Mesendoderm (in vitro differentiated cells): ENCODE measurements around the gene NTNG2.

Experiments used
- DNase-seq: peaks from one replicate; pipeline ENCODE4 v3.0.0; 2013
- H2AK5ac ChIP-seq: 2 replicates; pipeline ENCODE4 v1.6.1; 2013; ENCODE audit warnings: low read length, inconsistent platforms
- H2BK120ac ChIP-seq: 2 replicates; pipeline ENCODE4 v1.6.1; 2013; ENCODE audit warnings: low read depth, mild to moderate bottlenecking, low read length, moderate library complexity, mixed read lengths
- H2BK15ac ChIP-seq: replicated peaks from 2 replicates; pipeline ENCODE4 v1.6.1; 2013; ENCODE audit warnings: low read depth, mild to moderate bottlenecking, moderate library complexity
- H2BK5ac ChIP-seq: 2 replicates; pipeline ENCODE4 v1.6.1; 2013; ENCODE audit warnings: low read length, inconsistent platforms
- H3K18ac ChIP-seq: 2 replicates; pipeline ENCODE4 v1.6.1; 2013; ENCODE audit warnings: mild to moderate bottlenecking, low read length, mixed read lengths
- H3K23ac ChIP-seq: one replicate; pipeline ENCODE4 v1.6.1; 2013; ENCODE audit warnings: low read length
- H3K27ac ChIP-seq: 2 replicates; pipeline ENCODE4 v1.5.1; 2013; ENCODE audit warnings: low read depth, mild to moderate bottlenecking, inconsistent platforms, low read length, moderate library complexity
- H3K27me3 ChIP-seq: 2 replicates; pipeline ENCODE4 v1.6.1; 2013; ENCODE audit warnings: low read length, control low read depth, mild to moderate bottlenecking, inconsistent platforms; ENCODE audit not compliant: insufficient read depth, poor library complexity
- H3K36me3 ChIP-seq: 2 replicates; pipeline ENCODE4 v1.6.1; 2013; ENCODE audit warnings: low read length, inconsistent platforms; ENCODE audit not compliant: control insufficient read depth, insufficient read depth
- H3K4ac ChIP-seq: one replicate; pipeline ENCODE4 v1.6.1; 2013; ENCODE audit warnings: low read depth, mild to moderate bottlenecking, low read length, moderate library complexity
- H3K4me1 ChIP-seq: 2 replicates; pipeline ENCODE4 v1.6.1; 2013; ENCODE audit warnings: low read depth, low read length, inconsistent platforms; ENCODE audit not compliant: control insufficient read depth
- H3K4me2 ChIP-seq: 2 replicates; pipeline ENCODE4 v1.6.1; 2013; ENCODE audit warnings: low read length
- H3K4me3 ChIP-seq: 2 replicates; pipeline ENCODE4 v1.5.1; 2013; ENCODE audit warnings: mild to moderate bottlenecking, low read length
- H3K56ac ChIP-seq: one replicate; pipeline ENCODE4 v1.6.1; 2013; ENCODE audit warnings: low read length
- H3K79me1 ChIP-seq: 2 replicates; pipeline ENCODE4 v1.6.1; 2013; ENCODE audit warnings: low read length, inconsistent platforms
- H3K79me2 ChIP-seq: 2 replicates; pipeline ENCODE4 v1.6.1; 2013; ENCODE audit warnings: mild to moderate bottlenecking, low read length; ENCODE audit not compliant: control insufficient read depth, insufficient read depth
- H3K9ac ChIP-seq: 2 replicates; pipeline ENCODE4 v1.6.1; 2013; ENCODE audit warnings: low read length, inconsistent platforms
- H4K5ac ChIP-seq: one replicate; pipeline ENCODE4 v1.6.1; 2013; ENCODE audit warnings: low read length
- H4K8ac ChIP-seq: one replicate; pipeline ENCODE4 v1.6.1; 2013; ENCODE audit warnings: low read depth, mild to moderate bottlenecking, control low read depth, low read length, moderate library complexity
- WGBS: extraction: QIAGEN DNeasy Blood & Tissue Kit; methylation state at CpG from one replicate; pipeline ENCODE4 v1.1.7; 2013; ENCODE audit warnings: low lambda C conversion rate, missing lambda C conversion rate; ENCODE audit not compliant: insufficient coverage; ENCODE audit errors: extremely low coverage; 5-methylcytosine and 5-hydroxymethylcytosine counted together

The NTNG2 gene

DNA sequence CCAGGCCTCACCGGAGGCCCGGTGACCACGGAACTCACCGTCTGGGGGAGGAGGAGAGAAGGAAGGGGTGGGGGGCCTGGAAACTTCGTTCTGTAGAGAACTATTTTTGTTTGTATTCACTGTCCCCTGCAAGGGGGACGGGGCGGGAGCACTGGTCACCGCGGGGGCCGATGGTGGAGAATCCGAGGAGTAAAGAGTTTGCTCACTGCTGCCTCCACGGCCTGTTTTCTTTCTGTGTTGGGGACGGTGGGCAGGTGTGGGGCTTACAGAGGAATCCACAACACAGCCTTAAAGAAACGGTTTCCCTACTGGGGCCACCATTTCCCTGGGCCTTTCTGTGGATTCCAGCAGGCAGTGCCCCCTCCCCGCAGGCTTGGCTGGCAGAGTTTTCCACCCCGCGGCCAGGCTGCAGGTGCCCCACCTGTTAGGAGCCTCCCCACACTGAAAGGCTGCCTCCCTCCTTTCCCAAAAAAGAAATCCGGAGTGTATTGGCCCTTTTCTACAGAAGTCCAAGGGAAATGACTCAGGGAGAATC, 80.8 kb downstream of the NTNG2 start:
- peak overlapping the region; percentile 40 for H3K9ac ChIP-seq
- no CpG with 5 or more reads among the region's 18 CpGs for WGBS

DNA sequence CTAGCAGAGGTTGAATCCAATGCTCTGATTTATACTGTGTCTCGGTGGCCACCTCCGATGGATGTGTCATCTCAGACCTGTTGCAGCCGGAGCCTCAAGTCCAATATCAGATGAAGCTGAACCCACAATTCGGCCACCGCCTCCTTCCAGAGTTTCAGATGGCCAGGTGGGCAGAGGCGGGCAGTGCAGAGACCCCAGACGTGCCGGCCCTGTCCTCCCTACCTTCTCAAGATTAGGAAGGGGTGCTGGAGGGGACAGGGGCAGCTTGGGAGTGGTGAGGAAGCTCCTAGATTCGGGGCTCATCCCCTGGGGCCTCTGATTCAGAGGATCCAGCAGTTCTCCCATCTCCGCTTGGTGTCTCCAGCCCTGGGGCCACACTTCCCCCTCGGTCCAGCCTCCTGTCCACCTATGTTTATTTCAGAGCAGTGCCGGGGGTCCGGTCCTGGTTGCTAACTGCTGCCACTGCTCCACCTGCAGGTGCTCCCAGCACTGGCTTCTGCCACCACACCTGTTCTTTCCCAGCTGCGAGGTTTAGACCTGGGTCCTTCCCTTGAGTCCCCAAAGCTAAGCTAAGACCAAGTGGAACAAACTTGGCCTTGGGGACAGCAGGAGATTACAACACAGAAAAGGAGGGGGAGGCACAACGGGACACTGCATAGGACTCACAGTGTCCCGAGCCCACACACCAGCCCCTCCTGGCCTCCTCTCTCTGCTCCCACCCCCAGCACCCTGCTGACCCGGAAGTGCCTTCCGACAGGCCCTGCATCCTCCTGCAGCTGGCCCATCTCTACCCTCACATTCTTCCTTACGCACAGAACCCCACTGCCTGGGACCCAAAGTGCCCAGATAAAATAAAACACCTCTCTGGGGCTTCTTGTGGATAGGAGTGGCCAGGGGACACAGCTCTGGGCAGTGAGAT, 81.6 kb downstream of the NTNG2 start:
- H3K27me3 ChIP-seq = peaks cover 4% of the 10 kb centered on the region
- H3K4me3 ChIP-seq = no peak overlapping the region
- H2AK5ac ChIP-seq = no peak overlapping the region
- H3K4me2 ChIP-seq = no peak overlapping the region
- no peak overlapping the region for H3K23ac ChIP-seq
- WGBS = no CpG with 5 or more reads among the region's 19 CpGs
- no peak overlapping the region for H3K27ac ChIP-seq
- H4K5ac ChIP-seq = no peak overlapping the region
- no peaks in the 10 kb centered on the region for H3K79me2 ChIP-seq
- H3K4me1 ChIP-seq = no peaks in the 10 kb centered on the region
- no peaks in the 10 kb centered on the region for H3K36me3 ChIP-seq
- no peak overlapping the region for H3K18ac ChIP-seq
- no peak overlapping the region for H2BK15ac ChIP-seq
- H3K56ac ChIP-seq = no peak overlapping the region
- no peak overlapping the region for H2BK5ac ChIP-seq
- H3K9ac ChIP-seq = no peak overlapping the region
- no peak overlapping the region for H3K4ac ChIP-seq
- no peak overlapping the region for H4K8ac ChIP-seq
- DNase-seq = no peak
- H3K79me1 ChIP-seq = no peaks in the 10 kb centered on the region
- H2BK120ac ChIP-seq = no peak overlapping the region

More for the DNA sequence above, 80.8 kb downstream of the NTNG2 start:
- H4K8ac ChIP-seq = no peak overlapping the region
- no peak overlapping the region for H2BK5ac ChIP-seq
- peaks cover 4% of the 10 kb centered on the region for H3K27me3 ChIP-seq
- H2BK120ac ChIP-seq = no peak overlapping the region
- H2BK15ac ChIP-seq = no peak overlapping the region
- H3K4me1 ChIP-seq = no peaks in the 10 kb centered on the region
- H3K36me3 ChIP-seq = no peaks in the 10 kb centered on the region
- no peak overlapping the region for H2AK5ac ChIP-seq
- no peaks in the 10 kb centered on the region for H3K79me2 ChIP-seq
- peak; percentile 34 for DNase-seq
- H3K23ac ChIP-seq = no peak overlapping the region
- no peak overlapping the region for H3K4ac ChIP-seq
- peak overlapping the region; percentile 22 for H3K4me2 ChIP-seq
- H3K79me1 ChIP-seq = no peaks in the 10 kb centered on the region
- no peak overlapping the region for H3K18ac ChIP-seq
- H3K27ac ChIP-seq = no peak overlapping the region
- H3K56ac ChIP-seq = peak overlapping the region; percentile 49
- no peak overlapping the region for H4K5ac ChIP-seq
- H3K4me3 ChIP-seq = no peak overlapping the region

DNA sequence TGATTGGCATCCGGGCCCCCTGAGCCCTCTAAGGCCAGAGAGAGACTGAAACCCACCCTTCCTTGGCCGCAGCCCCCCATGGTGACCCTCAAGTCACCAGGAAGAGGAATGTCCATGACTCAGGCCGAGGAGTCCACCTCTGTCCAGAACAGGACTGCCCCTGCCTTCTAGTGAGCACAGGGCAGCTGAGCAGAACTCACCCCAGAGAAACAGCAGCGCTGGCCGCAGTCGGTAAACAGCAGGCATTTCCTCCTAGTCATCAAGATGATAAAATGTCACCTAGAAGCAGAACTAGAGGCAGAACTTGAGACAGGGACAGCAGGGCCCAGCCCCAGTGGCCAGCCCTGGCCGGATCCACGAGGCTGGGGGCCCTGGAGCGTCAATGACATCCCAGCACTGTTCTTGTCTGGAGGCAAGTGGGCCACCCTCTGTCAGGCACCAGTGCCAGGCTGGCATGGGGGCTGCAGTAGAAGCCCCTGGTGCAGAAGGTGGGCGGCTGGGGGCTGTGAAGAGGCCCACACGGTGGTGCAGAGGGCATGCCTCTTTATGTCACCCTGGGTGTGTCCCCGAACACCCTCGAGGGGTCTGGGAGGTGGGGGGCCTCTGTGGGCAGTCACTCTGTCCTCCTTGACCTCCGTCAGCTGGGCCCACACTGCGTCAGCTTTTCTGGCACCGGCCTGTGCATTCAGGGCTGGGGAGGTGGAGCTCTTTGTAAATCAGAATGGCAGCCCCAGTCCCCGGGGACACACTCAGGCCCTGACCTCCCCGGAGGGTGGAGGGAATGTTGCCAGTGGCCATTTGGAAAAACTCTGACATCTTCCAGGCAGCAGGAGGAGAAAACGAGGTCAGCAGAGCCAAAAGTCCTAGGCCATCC, 83.0 kb downstream of the NTNG2 start:
- Histone ChIP-seq H2AK5ac (no peak overlapping the region), H3K27me3 (peaks cover 4% of the 10 kb centered on the region), H3K18ac (no peak overlapping the region), H3K4ac (no peak overlapping the region), H4K5ac (no peak overlapping the region), H3K4me3 (no peak overlapping the region), H3K4me1 (no peaks in the 10 kb centered on the region), H3K27ac (no peak overlapping the region), H2BK5ac (no peak overlapping the region), H3K79me2 (no peaks in the 10 kb centered on the region), H3K4me2 (no peak overlapping the region), H3K36me3 (no peaks in the 10 kb centered on the region), H3K56ac (no peak overlapping the region), H2BK15ac (no peak overlapping the region), H3K79me1 (no peaks in the 10 kb centered on the region), H2BK120ac (no peak overlapping the region), H3K9ac (no peak overlapping the region), H3K23ac (no peak overlapping the region), H4K8ac (no peak overlapping the region)
- WGBS = no CpG with 5 or more reads among the region's 19 CpGs
- no peak for DNase-seq

DNA sequence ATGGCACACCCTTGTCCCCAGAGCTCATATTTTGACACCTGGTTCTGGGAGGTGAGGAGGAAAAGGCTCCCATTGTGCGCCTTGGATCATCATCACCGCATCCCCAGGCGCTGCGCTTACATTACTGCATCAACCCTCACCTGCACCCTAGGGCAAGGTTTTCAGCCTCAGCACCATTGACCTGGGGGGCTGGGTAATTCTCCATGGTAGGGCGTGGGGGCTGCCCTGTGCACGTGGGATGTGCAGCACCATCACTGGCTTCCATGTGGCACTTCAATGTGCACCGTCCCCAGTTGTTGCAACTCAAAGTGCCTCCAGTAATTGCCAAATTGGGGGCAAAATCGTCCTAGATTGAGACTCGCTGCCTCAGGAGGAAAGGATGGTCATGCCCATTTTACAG, 83.6 kb downstream of the NTNG2 start:
- Histone ChIP-seq H3K36me3 (no peaks in the 10 kb centered on the region), H3K27me3 (peaks cover 4% of the 10 kb centered on the region), H2BK5ac (no peak overlapping the region), H2BK15ac (no peak overlapping the region), H3K18ac (no peak overlapping the region), H3K23ac (no peak overlapping the region), H3K79me2 (no peaks in the 10 kb centered on the region), H3K4me3 (no peak overlapping the region), H3K4ac (no peak overlapping the region), H4K5ac (no peak overlapping the region), H2BK120ac (no peak overlapping the region), H2AK5ac (no peak overlapping the region), H3K9ac (no peak overlapping the region), H4K8ac (no peak overlapping the region), H3K56ac (no peak overlapping the region), H3K79me1 (no peaks in the 10 kb centered on the region), H3K4me2 (no peak overlapping the region), H3K4me1 (no peaks in the 10 kb centered on the region), H3K27ac (no peak overlapping the region)
- WGBS = no CpG with 5 or more reads among the region's 9 CpGs
- no peak for DNase-seq

DNA sequence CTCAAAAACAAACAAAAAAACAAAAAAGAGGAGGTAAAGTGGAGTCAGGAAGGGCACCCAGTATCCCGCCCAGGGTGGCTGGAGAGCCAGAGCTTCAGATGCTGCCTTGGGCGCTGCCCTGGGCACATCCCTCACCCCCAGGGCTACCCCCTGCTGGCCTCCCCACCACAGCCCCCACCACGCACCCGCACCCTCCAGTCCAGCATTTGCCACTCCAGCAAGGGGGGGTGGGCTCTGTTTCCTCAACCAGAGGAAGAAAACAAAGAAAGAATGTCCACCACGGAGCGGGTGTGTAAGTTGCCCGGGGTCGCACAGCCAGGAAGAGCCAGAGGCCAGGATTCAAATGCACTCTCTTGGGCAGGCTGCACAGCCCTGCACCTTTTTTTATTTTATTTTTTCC, 86.1 kb downstream of the NTNG2 start:
- no peaks in the 10 kb centered on the region for H3K27me3 ChIP-seq
- H3K4me1 ChIP-seq = no peaks in the 10 kb centered on the region
- no peaks in the 10 kb centered on the region for H3K79me2 ChIP-seq
- no peaks in the 10 kb centered on the region for H3K36me3 ChIP-seq
- no peak overlapping the region for H2BK15ac ChIP-seq
- no peaks in the 10 kb centered on the region for H3K79me1 ChIP-seq
- H3K23ac ChIP-seq = no peak overlapping the region
- H3K9ac ChIP-seq = no peak overlapping the region
- H3K4me2 ChIP-seq = no peak overlapping the region
- no peak overlapping the region for H4K8ac ChIP-seq
- H3K4me3 ChIP-seq = no peak overlapping the region
- no peak overlapping the region for H3K27ac ChIP-seq
- WGBS = no CpG with 5 or more reads among the region's 8 CpGs
- no peak overlapping the region for H3K18ac ChIP-seq
- H3K56ac ChIP-seq = no peak overlapping the region
- no peak overlapping the region for H4K5ac ChIP-seq
- H2AK5ac ChIP-seq = no peak overlapping the region
- no peak overlapping the region for H2BK120ac ChIP-seq
- no peak overlapping the region for H2BK5ac ChIP-seq
- no peak for DNase-seq
- no peak overlapping the region for H3K4ac ChIP-seq
